ENCODE results near the gene UBE2G1. TPM values are rescaled to one million over a fixed set of nuclear protein-coding genes. Genes with fewer than 3 reads are reported as not detected.

UBE2G1 gene
- total RNA-seq, 1 experiment from 2014 or later: 65.1 TPM

DNA sequence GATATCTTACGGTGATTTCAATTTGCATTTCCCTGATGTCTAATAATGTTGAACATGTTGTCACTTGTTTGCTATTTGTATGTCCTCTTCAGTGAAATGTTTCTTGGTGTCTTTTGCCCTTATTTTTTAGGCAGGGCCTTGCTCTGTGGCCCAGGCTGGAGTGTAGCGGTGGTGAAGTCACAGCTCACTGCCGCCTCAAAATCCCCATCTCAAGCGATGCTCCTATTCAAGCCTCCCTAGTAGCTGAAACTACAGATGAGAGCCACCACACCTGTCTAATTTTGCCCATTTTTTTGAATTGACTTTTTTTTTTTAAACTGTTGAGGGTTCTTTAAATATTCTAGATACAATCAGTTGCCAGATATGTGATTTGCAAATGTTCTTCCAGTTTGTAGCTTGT, 8.3 kb downstream of the UBE2G1 start:
- intact Hi-C loops (cut with micrococcal nuclease): no loop called here
- no peaks in the 10 kb centered on the region for H3K9me3 Mint-ChIP-seq (ENCODE audit: unreplicated experiment)

DNA sequence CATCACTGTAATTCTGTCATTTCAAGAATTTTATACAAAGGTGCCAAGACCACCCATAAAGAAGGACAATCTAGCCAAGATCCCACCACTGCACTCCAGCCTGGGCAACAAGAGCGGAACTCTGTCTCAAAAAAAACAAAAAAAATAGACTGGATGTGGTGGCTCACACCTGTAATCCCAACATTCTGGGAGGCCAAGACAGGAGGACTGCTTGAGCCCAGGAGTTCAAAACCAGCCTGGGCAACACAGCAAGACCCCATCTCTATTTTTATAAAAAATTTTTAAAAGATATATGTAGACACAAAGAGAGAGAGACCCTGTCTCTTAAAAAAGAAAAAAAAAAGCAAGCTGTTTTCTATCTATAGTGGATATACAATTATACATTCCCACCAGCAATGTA, 8.8 kb downstream of the UBE2G1 start:
- peaks cover 12% of the 10 kb centered on the region for H3K4me1 Mint-ChIP-seq (ENCODE audit: insufficient read depth, unreplicated experiment)
- peaks cover 3% of the 10 kb centered on the region for H3K36me3 Mint-ChIP-seq (ENCODE audit: insufficient read depth, unreplicated experiment)
- intact Hi-C loops (cut with micrococcal nuclease): no loop called here
- ChIA-PET POLR2A (interaction anchor here (0.7 to 1.0 kb wide), 2 partner anchors 25 to 66 kb away, joined by 3 to 4 read pairs; no protein-coding TSS in a partner anchor), CTCF (interaction anchor here (0.7 kb wide), 1 partner anchor 73 kb away, joined by 3 read pairs; no protein-coding TSS in a partner anchor)
- no peak overlapping the region for H3K27ac Mint-ChIP-seq (ENCODE audit: low read depth, unreplicated experiment)
- H3K27me3 Mint-ChIP-seq (ENCODE audit: insufficient read depth, unreplicated experiment): no peaks in the 10 kb centered on the region
- no peak for DNase-seq (ENCODE audit: unreplicated experiment)
- no TSS peak for BruUV-seq (replicated peaks)
- no peaks in the 10 kb centered on the region for H3K9me3 Mint-ChIP-seq (ENCODE audit: unreplicated experiment)
- TF ChIP-seq, protein P1, sequence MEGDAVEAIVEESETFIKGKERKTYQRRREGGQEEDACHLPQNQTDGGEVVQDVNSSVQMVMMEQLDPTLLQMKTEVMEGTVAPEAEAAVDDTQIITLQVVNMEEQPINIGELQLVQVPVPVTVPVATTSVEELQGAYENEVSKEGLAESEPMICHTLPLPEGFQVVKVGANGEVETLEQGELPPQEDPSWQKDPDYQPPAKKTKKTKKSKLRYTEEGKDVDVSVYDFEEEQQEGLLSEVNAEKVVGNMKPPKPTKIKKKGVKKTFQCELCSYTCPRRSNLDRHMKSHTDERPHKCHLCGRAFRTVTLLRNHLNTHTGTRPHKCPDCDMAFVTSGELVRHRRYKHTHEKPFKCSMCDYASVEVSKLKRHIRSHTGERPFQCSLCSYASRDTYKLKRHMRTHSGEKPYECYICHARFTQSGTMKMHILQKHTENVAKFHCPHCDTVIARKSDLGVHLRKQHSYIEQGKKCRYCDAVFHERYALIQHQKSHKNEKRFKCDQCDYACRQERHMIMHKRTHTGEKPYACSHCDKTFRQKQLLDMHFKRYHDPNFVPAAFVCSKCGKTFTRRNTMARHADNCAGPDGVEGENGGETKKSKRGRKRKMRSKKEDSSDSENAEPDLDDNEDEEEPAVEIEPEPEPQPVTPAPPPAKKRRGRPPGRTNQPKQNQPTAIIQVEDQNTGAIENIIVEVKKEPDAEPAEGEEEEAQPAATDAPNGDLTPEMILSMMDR (IDR thresholded peaks at IDR 0.05; ENCODE audit: unreplicated experiment): no peak
- H3K4me3 Mint-ChIP-seq (ENCODE audit: unreplicated experiment): no peak overlapping the region

More for the DNA sequence above, 8.3 kb downstream of the UBE2G1 start:
- BruUV-seq (replicated peaks): no TSS peak
- Mint-ChIP-seq H3K4me3 (ENCODE audit: unreplicated experiment) (no peak overlapping the region), H3K27ac (ENCODE audit: low read depth, unreplicated experiment) (no peak overlapping the region), H3K36me3 (ENCODE audit: insufficient read depth, unreplicated experiment) (no peaks in the 10 kb centered on the region), H3K4me1 (ENCODE audit: insufficient read depth, unreplicated experiment) (peaks cover 12% of the 10 kb centered on the region), H3K27me3 (ENCODE audit: insufficient read depth, unreplicated experiment) (no peaks in the 10 kb centered on the region)
- POLR2A ChIA-PET: interaction anchor here (0.7 to 1.4 kb wide), 4 partner anchors 14 to 95 kb away, joined by 3 to 6 read pairs (median 4); partner anchors contain the start of gene ANKFY1
- CTCF ChIA-PET: interaction anchor here (0.6 to 0.7 kb wide), 2 partner anchors 73 to 96 kb away, joined by 3 read pairs; no protein-coding TSS in a partner anchor
- no peak for DNase-seq (ENCODE audit: unreplicated experiment)
- TF ChIP-seq, protein P1 (IDR thresholded peaks at IDR 0.05; ENCODE audit: unreplicated experiment): no peak

DNA sequence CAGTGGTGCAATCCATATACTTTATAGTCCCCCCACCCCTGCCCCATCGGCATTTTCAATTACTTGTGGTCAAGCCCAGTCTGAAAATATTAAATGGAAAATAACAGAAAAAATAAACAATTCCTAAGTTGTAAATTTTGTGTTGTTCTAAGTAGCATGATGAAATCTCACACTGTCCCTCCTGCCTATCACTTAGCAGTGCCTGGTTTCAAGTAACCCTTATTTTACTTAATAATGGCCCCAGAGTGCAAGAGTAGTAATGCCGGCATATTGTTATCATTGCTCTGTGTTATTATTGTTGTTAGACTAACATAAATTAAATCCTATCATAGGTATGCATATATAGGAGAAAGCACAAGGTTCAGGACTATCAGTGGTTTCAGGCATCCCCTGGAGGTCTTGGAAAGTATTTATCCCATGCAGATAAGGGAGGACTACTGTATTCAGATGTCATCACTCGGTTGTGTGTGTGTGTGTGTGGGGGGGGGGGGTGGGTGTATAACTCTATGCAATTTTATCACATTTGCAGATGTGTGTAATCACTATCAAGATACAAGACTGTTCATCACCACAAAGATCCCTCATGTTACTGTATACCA, 9.3 kb downstream of the UBE2G1 start:
- H3K27me3 Mint-ChIP-seq (ENCODE audit: insufficient read depth, unreplicated experiment): no peaks in the 10 kb centered on the region

DNA sequence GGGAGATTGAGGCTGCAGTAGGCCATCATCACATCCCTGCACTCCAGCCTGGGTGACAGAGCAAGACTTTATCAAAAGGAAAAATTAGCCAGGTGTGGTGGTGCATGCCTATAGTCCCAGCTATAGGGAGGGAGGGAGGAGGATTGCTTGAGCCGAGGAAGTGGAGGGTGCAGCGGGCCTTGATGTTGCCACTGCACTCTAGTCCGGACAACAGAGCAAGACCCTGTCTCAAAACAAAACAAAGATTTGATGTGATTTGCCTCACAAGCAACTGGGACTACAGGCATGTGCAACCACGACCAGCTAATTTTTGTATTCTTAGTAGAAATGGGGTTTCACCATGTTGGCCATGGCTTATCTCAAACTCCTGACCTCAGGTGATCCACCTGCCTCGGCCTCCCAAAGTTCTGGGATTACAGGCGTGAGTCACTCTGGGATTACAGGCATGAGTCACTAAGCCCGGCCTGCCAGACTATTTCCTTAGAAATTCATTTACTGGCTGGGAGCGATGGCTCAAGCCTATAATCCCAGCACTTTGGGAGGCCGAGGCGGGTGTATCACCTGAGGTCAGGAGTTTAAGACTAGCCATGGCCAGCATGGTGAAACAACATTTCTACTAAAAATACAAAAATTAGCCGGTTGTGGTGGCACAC, 11.5 kb downstream of the UBE2G1 start:
- Mint-ChIP-seq H3K27me3 (ENCODE audit: insufficient read depth, unreplicated experiment) (no peaks in the 10 kb centered on the region), H3K9me3 (ENCODE audit: unreplicated experiment) (no peaks in the 10 kb centered on the region), H3K36me3 (ENCODE audit: insufficient read depth, unreplicated experiment) (peaks cover 4% of the 10 kb centered on the region), H3K4me3 (ENCODE audit: unreplicated experiment) (no peak overlapping the region), H3K4me1 (ENCODE audit: insufficient read depth, unreplicated experiment) (peaks cover 18% of the 10 kb centered on the region), H3K27ac (ENCODE audit: low read depth, unreplicated experiment) (no peak overlapping the region)
- CTCF ChIA-PET: no interaction called here
- intact Hi-C loops (cut with micrococcal nuclease): no loop called here
- DNase-seq (ENCODE audit: unreplicated experiment): peak; percentile 29
- BruUV-seq (replicated peaks): no TSS peak
- POLR2A ChIA-PET: interaction anchor here (0.6 to 1.6 kb wide), 2 partner anchors 11 to 15 kb away, joined by 3 to 4 read pairs; partner anchors contain the start of gene UBE2G1
- TF ChIP-seq, protein P1 (IDR thresholded peaks at IDR 0.05; ENCODE audit: unreplicated experiment): no peak

More for the DNA sequence above, 9.3 kb downstream of the UBE2G1 start:
- peaks cover 16% of the 10 kb centered on the region for H3K4me1 Mint-ChIP-seq (ENCODE audit: insufficient read depth, unreplicated experiment)
- H3K9me3 Mint-ChIP-seq (ENCODE audit: unreplicated experiment): no peaks in the 10 kb centered on the region
- no peak overlapping the region for H3K4me3 Mint-ChIP-seq (ENCODE audit: unreplicated experiment)
- ChIA-PET POLR2A (no interaction called here), CTCF (no interaction called here)
- no peak overlapping the region for H3K27ac Mint-ChIP-seq (ENCODE audit: low read depth, unreplicated experiment)
- peaks cover 4% of the 10 kb centered on the region for H3K36me3 Mint-ChIP-seq (ENCODE audit: insufficient read depth, unreplicated experiment)
- no peak for DNase-seq (ENCODE audit: unreplicated experiment)
- TF ChIP-seq, protein P1 (IDR thresholded peaks at IDR 0.05; ENCODE audit: unreplicated experiment): no peak
- intact Hi-C loops (cut with micrococcal nuclease): no loop called here
- no TSS peak for BruUV-seq (replicated peaks)
